ENCODE measurements around the gene AOC2.

DNA sequence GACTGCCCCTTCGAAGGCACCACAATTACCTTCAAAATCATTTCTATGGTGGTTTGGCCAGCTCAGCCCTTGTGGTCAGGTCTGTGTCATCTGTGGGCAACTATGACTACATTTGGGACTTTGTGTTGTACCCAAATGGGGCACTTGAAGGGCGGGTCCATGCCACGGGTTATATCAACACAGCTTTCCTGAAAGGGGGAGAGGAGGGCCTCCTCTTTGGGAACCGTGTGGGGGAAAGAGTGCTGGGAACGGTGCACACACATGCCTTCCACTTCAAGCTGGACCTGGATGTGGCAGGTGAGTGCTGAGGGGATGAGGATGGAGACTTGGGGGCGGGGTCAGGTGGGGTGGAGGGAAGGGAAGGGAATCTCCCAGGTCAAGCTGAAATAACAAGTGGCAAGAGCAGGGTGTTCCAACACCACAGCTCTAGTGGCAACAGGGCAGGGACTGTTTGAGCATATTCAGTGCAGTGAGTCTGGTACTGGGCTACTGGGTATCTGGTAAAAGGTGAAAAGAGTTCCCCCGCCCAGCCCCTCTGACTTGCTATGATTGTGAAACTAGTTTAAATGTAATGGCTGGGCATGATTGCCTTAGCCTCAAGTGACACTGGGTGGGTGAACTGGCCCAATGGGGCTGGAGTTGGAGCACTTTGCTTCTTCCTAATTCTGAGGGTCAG, 1.7 kb downstream of the AOC2 start:
- TF ChIP-seq, protein P1, sequence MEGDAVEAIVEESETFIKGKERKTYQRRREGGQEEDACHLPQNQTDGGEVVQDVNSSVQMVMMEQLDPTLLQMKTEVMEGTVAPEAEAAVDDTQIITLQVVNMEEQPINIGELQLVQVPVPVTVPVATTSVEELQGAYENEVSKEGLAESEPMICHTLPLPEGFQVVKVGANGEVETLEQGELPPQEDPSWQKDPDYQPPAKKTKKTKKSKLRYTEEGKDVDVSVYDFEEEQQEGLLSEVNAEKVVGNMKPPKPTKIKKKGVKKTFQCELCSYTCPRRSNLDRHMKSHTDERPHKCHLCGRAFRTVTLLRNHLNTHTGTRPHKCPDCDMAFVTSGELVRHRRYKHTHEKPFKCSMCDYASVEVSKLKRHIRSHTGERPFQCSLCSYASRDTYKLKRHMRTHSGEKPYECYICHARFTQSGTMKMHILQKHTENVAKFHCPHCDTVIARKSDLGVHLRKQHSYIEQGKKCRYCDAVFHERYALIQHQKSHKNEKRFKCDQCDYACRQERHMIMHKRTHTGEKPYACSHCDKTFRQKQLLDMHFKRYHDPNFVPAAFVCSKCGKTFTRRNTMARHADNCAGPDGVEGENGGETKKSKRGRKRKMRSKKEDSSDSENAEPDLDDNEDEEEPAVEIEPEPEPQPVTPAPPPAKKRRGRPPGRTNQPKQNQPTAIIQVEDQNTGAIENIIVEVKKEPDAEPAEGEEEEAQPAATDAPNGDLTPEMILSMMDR (conservative IDR thresholded peaks at IDR 0.05): no peak
- TF ChIP-seq EZH2 (IDR thresholded peaks at IDR 0.05; ENCODE audit: low read depth): no peak
